Tongue (tissue), 2 donors: ENCODE results near the gene SLC7A7. TPM values are rescaled to one million over a fixed set of nuclear protein-coding genes. Genes with fewer than 3 reads are reported as not detected.
"Not testable (repeated sequence)": the region's sequence is repeated elsewhere in the genome, so short reads cannot be mapped to it uniquely, and the experiment has no call there.

Experiments
- DNase-seq: peaks from one replicate; pipeline ENCODE4 v3.0.0-alpha.2; 2015
- total RNA-seq: library from RNA; depleted of rRNA; stranded (reverse); fragments of >200 nt; gene quantifications from one replicate; pipeline ENCODE4 v1.2.3, GENCODE V29; 2014

Gene SLC7A7
- total RNA-seq, 1 donor from 2014 or later, result 14.2 TPM

DNA sequence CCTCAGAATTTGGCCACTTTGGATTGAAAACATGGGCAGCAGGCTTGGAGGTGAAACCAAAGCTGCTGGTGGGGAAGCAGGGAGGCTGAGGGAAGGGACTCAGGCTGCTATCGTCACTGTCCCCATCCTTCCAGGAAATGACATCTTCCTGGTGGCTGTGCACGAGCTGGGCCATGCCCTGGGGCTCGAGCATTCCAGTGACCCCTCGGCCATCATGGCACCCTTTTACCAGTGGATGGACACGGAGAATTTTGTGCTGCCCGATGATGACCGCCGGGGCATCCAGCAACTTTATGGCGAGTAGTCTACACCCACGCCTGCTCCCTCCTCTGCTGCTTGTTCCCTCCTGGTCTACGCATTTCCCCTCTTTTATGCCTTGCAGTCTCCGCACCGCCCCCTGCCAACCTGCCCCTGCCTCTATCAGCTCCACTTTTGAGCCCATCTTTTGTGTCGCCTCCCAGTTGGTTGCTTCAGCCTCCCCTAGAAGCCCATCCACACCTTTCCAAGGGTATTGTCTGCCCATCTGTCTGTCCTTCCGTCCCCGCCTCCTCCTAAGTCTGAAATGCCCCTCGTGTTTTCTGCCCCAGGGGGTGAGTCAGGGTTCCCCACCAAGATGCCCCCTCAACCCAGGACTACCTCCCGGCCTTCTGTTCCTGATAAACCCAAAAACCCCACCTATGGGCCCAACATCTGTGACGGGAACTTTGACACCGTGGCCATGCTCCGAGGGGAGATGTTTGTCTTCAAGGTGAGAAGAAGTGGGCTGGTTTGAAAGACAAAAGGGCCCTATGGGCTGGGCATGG lies 28.1 kb upstream of the SLC7A7 start:
- DNase-seq, result no peak

- no peak for DNase-seq
Measured at GRCh38 chr14:22842211-22843122, 27.2 kb upstream of the SLC7A7 start.

- no peak for DNase-seq
Measured at GRCh38 chr14:22841769-22842168, 26.5 kb upstream of the SLC7A7 start.

- no peak for DNase-seq
Measured at GRCh38 chr14:22841311-22841710, 26.1 kb upstream of the SLC7A7 start.

DNA sequence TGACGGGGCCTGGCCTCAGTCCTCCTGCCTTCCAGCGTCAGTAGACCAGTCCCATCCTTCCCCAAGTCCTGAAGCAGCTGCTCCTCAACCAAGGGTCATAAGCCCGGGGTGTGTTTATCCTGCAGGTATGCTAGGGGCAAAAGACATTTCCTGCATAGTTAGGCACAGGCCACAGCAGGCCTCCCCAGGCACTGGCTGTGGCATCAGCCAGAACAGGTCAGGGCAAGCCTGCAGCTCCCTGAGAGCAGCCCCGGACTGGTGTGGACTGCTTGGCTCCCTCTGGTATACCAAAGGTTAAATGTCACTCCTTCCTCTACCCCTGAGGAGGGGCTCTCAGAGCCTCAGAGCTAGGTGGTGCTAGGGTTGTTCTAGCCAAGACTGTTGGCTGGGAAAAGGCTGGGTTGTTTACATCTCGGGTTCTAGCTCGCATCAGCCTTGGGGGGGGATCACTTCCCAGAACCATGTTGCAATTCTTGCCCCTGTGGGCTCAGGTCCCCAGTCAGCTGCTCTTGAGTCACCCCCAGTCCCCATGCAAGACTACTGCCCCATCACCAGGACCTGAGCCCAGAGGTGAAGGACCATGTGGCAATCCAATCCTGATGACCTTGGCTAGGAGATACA lies 24.0 kb upstream of the SLC7A7 start:
- DNase-seq, result no peak

DNA sequence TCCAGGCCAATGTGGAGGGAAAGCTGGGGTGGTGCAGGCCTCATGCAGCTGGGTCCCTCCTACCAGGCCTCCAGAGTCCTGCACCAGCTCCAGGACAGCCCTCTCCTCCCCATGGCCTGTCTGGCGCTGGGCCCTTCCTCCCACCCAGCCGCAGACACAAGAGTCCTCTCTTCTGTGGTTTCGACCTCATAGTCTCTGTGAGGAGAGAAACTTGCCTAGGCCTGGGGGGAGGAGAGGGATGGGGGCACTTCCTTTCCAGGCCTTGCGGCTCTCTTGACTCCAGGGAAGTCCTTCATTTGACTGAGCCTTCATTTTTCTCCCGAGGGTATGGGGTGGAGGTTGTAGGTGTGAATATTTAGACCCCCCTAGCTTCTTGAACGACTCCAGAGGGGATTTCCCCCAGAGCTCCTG lies 23.4 kb upstream of the SLC7A7 start:
- DNase-seq, result peak; percentile 32

DNA sequence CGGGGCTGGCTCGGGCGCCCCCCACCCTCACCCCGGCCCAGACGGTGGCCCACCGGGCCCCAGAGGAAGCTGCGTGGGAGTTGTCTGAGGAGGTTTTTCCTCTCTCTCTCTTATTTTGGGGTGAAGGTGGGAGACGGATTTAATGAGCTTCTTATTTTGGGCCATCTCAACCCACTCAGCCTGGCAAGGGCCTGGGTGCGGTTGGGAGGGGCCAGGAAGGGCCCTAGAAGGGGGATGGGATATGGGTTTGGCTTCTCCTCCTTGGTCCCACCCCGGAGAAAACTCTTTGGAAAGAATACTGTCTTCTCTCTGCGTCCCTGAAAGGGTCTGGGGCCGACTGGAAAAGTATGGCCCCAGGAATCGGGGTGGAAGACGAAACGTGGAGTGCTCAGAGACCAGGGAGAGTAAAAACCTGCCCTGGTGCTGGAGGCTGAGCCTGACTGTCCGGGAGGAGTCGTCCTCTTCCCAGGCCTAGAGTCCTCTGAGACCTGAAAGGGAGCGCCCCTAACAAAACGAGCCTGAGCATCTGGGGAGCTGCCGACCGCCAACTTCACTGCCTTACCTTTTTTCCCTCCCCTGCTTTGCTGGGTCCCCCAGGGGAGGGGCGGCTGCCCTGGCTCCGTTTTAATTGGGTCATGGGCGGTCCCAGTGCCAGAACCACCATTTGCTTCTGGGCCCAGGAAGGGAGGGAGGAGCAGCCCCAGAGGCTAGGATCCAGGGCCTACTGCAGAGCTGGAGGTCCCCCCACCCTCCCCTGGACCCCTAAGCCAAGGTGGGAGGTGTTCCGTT lies 22.7 kb upstream of the SLC7A7 start:
- DNase-seq, result peak; percentile 62

- DNase-seq, result peak; percentile 78
Measured at GRCh38 chr14:22837114-22837749, 22.0 kb upstream of the SLC7A7 start.

- DNase-seq, result peak; percentile 93
Measured at GRCh38 chr14:22836301-22837113, 21.3 kb upstream of the SLC7A7 start, which contains the start of gene MMP14. Gene MMP14 (plus strand): TSS chr14:22836585. CDS start chr14:22836818, 233 bp downstream.

DNA sequence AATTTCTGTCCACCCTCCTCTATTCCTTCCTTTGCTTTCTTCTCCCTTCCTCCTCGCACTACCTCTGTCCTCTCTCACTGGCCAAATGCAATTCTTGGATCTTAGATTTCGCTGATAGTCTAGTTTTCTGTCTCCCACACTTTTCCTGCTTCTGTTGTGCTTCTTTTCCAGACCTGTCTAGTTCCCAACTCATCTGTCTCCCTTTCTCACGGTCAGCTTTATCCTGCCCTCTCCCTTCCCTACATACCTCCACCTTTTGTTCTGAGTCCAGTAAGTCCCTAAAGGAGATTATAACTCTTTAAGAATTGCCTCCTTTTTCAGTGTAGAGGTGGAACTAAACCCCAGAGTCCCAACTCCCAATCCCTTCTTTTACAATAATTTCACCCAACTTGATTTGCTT lies 20.3 kb upstream of the SLC7A7 start:
- DNase-seq, result no peak

GRCh38 chr14:22830443-22831010 lies 15.3 kb upstream of the SLC7A7 start:
- DNase-seq, result no peak

DNA sequence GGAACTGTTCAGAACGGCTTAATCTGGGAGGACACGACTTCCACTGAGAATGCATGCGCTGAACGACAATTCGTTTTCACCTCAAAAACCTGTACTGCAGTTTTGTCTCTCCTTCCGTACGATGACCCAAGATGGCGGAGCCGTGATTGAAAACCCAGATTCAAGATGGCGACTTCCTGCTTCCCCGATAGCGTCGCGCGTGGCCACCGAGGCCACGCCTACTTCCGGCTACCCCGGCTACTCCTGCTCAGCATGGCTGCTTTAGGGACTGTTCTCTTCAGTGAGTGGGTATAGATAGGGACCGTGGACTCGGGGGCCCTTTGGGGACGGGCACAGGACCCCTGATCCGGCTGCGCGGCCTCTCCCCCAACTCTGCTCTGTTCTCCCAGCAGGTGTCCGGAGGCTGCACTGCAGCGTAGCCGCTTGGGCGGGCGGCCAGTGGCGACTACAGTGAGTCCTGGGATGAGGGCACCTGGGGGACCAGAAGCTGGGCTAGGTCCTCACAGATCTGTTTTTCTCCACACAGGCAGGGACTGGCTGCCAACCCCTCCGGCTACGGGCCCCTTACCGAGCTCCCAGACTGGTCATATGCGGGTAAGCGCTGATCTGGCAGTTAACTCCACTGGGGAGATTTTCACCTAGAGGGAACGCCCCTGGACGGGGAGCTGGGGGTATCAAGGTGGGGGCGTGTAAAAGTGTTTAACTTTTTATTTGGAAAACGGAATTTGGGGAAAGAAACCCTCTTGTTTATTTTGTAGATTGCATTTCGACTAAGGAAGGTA lies 14.6 kb upstream of the SLC7A7 start, which contains the start of gene MRPL52:
Gene MRPL52, plus strand, starts transcription at position 227 of the 782 bp plus-strand sequence. Its CDS starts 26 bp downstream, at position 253.
- DNase-seq, result peak; percentile 97

- not testable (repeated sequence) for DNase-seq
Measured at GRCh38 chr14:22829076-22829660, 13.9 kb upstream of the SLC7A7 start.

- DNase-seq, result peak; percentile 71
Measured at GRCh38 chr14:22824711-22825359, 9.6 kb upstream of the SLC7A7 start.

- DNase-seq, result peak; percentile 94
Measured at GRCh38 chr14:22822571-22823098, 7.4 kb upstream of the SLC7A7 start.

GRCh38 chr14:22822016-22822570 lies 6.9 kb upstream of the SLC7A7 start:
- DNase-seq, result no peak
